GM12878 (cell line): ENCODE results near the gene GPR62. TPM values are rescaled to one million over a fixed set of nuclear protein-coding genes. Genes with fewer than 3 reads are reported as not detected.

Experiments
- ATAC-seq: fragments of 200-7000 bp; cut with Tn5 transposase; 3 replicates; pipeline ENCODE4 v1.9.1; 2020; ENCODE audit warnings: mild to moderate bottlenecking, moderate library complexity
- BruUV-seq: library from RNA; stranded (reverse); fragments of 400-500 nt; replicated peaks from 2 replicates; lab custom pipeline; 2021; lab: Mats Ljungman, UMichigan
- CTCF ChIA-PET: fragments of 300-600 bp; sonication (Branson Sonifier 250); formaldehyde crosslinking; extraction: SDS; loops from one replicate; lab custom pipeline; 2021; ENCODE audit warnings: inconsistent platforms; lab: Yijun Ruan, JAX
- POLR2A ChIA-PET: fragments of 350-600 bp; formaldehyde crosslinking; extraction: SDS; loops from one replicate; lab custom pipeline; 2021; ENCODE audit warnings: inconsistent platforms; lab: Charles Lee
- RAD21 ChIA-PET: fragments of 300-600 bp; sonication (Branson Sonifier 250); formaldehyde crosslinking; loops from one replicate; lab custom pipeline; 2023; ENCODE audit warnings: antibody characterized with exemption; ENCODE audit not compliant: unreplicated experiment; lab: Charles Lee
- SMC1A ChIA-PET: fragments of 300-600 bp; sonication (Branson Sonifier 250); formaldehyde crosslinking; loops from one replicate; lab custom pipeline; 2023; ENCODE audit not compliant: unreplicated experiment, uncharacterized antibody; lab: Charles Lee
- DNase-seq: peaks from one replicate; pipeline ENCODE4 v3.0.0-alpha.2; 2011; ENCODE audit warnings: low read depth, low spot score
- FAIRE-seq: peaks from 3 replicates; lab custom pipeline; 2011; peaks lifted over from hg19 to GRCh38; lab: Jason Lieb, UNC
- H2AFZ ChIP-seq: 2 replicates; pipeline ENCODE4 v1.6.0; 2011; ENCODE audit warnings: low read depth, low read length, control low read depth; ENCODE audit not compliant: control insufficient read depth
- H3K27ac ChIP-seq: 2 replicates; pipeline ENCODE4 v1.5.1; 2011; ENCODE audit warnings: control low read depth; ENCODE audit not compliant: control insufficient read depth, insufficient read depth
- H3K27me3 ChIP-seq, 2 experiments: replicated peaks in 1 of 2; 2 replicates each; pipeline versions ENCODE4 v1.6.0 to v1.6.1; 2011; ENCODE audit warnings: low read length in 1 of 2; ENCODE audit not compliant: control insufficient read depth in 2 of 2, insufficient read depth in 2 of 2
- H3K36me3 ChIP-seq, 2 experiments: 2 replicates each; pipeline ENCODE4 v1.5.1; 2011; ENCODE audit warnings: low read length in 1 of 2; ENCODE audit not compliant: control insufficient read depth in 2 of 2, insufficient read depth in 2 of 2
- H3K4me1 ChIP-seq: 2 replicates; pipeline ENCODE4 v1.6.1; 2011; ENCODE audit warnings: mild to moderate bottlenecking, low read length, moderate library complexity, mixed read lengths; ENCODE audit not compliant: control insufficient read depth, insufficient read depth
- H3K4me2 ChIP-seq: 2 replicates; pipeline ENCODE4 v1.6.0; 2011; ENCODE audit warnings: control low read depth; ENCODE audit not compliant: control insufficient read depth, insufficient read depth
- H3K4me3 ChIP-seq: fragments of 200-600 bp; sonication (generic); 2 replicates; pipeline ENCODE4 v1.5.1; 2016
- H3K79me2 ChIP-seq: 2 replicates; pipeline ENCODE4 v1.6.0; 2011; ENCODE audit warnings: low read length; ENCODE audit not compliant: control insufficient read depth, insufficient read depth
- H3K9ac ChIP-seq: 2 replicates; pipeline ENCODE4 v1.8.0; 2011; ENCODE audit warnings: low read length, control low read depth, mixed read lengths; ENCODE audit not compliant: control insufficient read depth, insufficient read depth
- H3K9me3 ChIP-seq: replicated peaks from 3 replicates; pipeline ENCODE4 v1.5.1; 2011; ENCODE audit warnings: mild to moderate bottlenecking, low read length; ENCODE audit not compliant: control insufficient read depth, insufficient read depth
- H4K20me1 ChIP-seq: 2 replicates; pipeline ENCODE4 v1.6.0; 2011; ENCODE audit not compliant: control insufficient read depth, insufficient read depth
- BCLAF1 ChIP-seq: fragments of 450-650 bp; IDR thresholded peaks from 2 replicates; pipeline ENCODE4 v1.6.1; 2017; ENCODE audit warnings: antibody characterized with exemption, mild to moderate bottlenecking, moderate library complexity
- CBX5 ChIP-seq: sonication (generic); IDR thresholded peaks from 2 replicates; pipeline ENCODE4 v1.6.1; 2016; ENCODE audit warnings: low read depth, moderate library complexity, mild to moderate bottlenecking, inconsistent platforms
- CEBPB ChIP-seq, 2 experiments: fragments of 150-350 bp in 1 of 2; IDR thresholded peaks; 2 replicates each; pipeline ENCODE4 v1.6.1; 2012 to 2014; ENCODE audit warnings: low read depth in 2 of 2, low read length in 2 of 2, borderline replicate concordance in 1 of 2, inconsistent platforms in 1 of 2
- GATAD2B ChIP-seq: fragments of 450-650 bp; conservative IDR thresholded peaks from 2 replicates; pipeline ENCODE4 v1.6.1; 2017; ENCODE audit warnings: low read depth, mild to moderate bottlenecking, moderate library complexity
- HSF1 ChIP-seq: fragments of 150-350 bp; IDR thresholded peaks from 2 replicates; pipeline ENCODE4 v1.6.1; 2014; ENCODE audit warnings: mild to moderate bottlenecking, low read depth, low read length
- IRF5 ChIP-seq: fragments of 450-650 bp; IDR thresholded peaks from 2 replicates; pipeline ENCODE4 v1.6.1; 2017; ENCODE audit warnings: borderline replicate concordance
- MXI1 ChIP-seq: fragments of 150-350 bp; IDR thresholded peaks from 2 replicates; pipeline ENCODE4 v1.6.1; 2011; ENCODE audit warnings: low read depth, mild to moderate bottlenecking, inconsistent platforms, low read length, improper control_type of control experiment
- MYB ChIP-seq: fragments of 150-350 bp; IDR thresholded peaks from 2 replicates; pipeline ENCODE4 v1.6.1; 2014; ENCODE audit warnings: mild to moderate bottlenecking, low read depth, low read length, borderline replicate concordance
- SIX5 ChIP-seq: IDR thresholded peaks from 2 replicates; pipeline ENCODE4 v1.6.1; 2011; ENCODE audit warnings: mild to moderate bottlenecking, low read depth, low read length, moderate library complexity; ENCODE audit not compliant: severe bottlenecking
- WGBS: methylation state at CpG from one replicate; pipeline ENCODE4 v1.1.6; 2016; ENCODE audit warnings: low lambda C conversion rate; ENCODE audit not compliant: insufficient replicate concordance, insufficient coverage; ENCODE audit errors: missing lambda C conversion rate; 5-methylcytosine and 5-hydroxymethylcytosine counted together
- in situ Hi-C: fragments of 300-500 bp; cut with MboI; formaldehyde crosslinking; loops from 9 replicates; pipeline ENCODE4 v1.14.3; 2018; ENCODE audit warnings: mixed read lengths
- intact Hi-C: fragments of 100-400 bp; cut with micrococcal nuclease; formaldehyde crosslinking; loops from one replicate; pipeline ENCODE4 v1.14.2; 2022; ENCODE audit not compliant: unreplicated experiment
- polyA plus RNA-seq, 11 experiments: library from polyadenylated mRNA; depleted of rRNA in 4 of 11; unstranded in 6 of 11; stranded (reverse) in 5 of 11; fragments of >200 nt; fragmentation: Nextera tagmentation in 4 of 11; fragmentation: Illumina TruSeq in 1 of 11; extraction: Ambion mirVana in 4 of 11; extraction: Trizol in 1 of 11; gene quantifications; 1 replicate in 1 of 11; 2 replicates in 10 of 11; pipeline versions ENCODE4 v1.2.1 to v1.2.3, GENCODE V29; 2011 to 2016; ENCODE audit warnings: inconsistent platforms in 2 of 11, missing spikeins in 2 of 11, low read depth in 1 of 11
- total RNA-seq, 4 experiments: library from RNA; depleted of rRNA in 3 of 4; stranded (reverse); fragments of >200 nt in 3 of 4; fragmentation: Illumina TruSeq in 1 of 4; extraction: Trizol in 1 of 4; gene quantifications; 2 replicates each; pipeline versions ENCODE4 v1.2.1 to v1.2.3, GENCODE V29; 2013 to 2021
- TF ChIP-seq, protein P1 (sequence below): IDR thresholded peaks from 2 replicates; pipeline ENCODE4 v1.6.1; 2011; ENCODE audit warnings: low read depth, mild to moderate bottlenecking, low read length, moderate library complexity, borderline replicate concordance; ENCODE audit errors: extremely low read depth

The GPR62 gene
- total and polyA plus RNA-seq, 10 of the 15 experiments (the other 5 are each of a cell fraction or from before 2014, with no cell fraction given) = not detected

DNA sequence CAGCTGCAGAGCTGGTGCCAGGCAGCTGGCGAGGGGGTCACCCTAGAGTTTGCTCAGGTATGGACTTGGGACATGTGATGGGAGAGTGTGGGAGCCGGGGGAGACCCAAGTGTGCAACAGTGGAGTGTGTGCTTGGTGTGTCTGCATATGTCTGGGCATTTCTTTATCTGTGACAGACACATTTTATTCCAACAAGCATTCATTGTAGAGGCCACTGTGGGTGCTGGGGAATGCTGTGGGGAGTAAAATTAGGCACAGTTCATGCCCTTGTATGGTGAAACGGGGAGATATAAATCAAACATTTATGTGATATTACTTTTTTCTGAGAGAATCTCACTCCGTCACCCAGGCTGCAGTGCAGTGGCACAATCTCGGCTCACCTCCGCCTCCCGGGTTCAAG is 32.4 kb downstream of the GPR62 start:
- Histone ChIP-seq H3K36me3 (peaks cover under 1 to 4% of the 10 kb centered on the region in 2 experiments; a peak in 3 of 4 replicates), H3K9ac (no peak overlapping the region), H3K9me3 (no peaks in the 10 kb centered on the region)
- in situ Hi-C loops = no loop called here
- no peak for FAIRE-seq
- SMC1A ChIA-PET = no interaction called here
- RAD21 ChIA-PET = no interaction called here
- TF ChIP-seq SIX5 = no peak
- no peak for TF ChIP-seq CEBPB (IDR thresholded peaks at IDR 0.05; ENCODE audit: borderline replicate concordance in 1 of 2, low read depth in 2 of 2, low read length in 2 of 2)
- TF ChIP-seq GATAD2B = no peak
- TF ChIP-seq, protein P1, sequence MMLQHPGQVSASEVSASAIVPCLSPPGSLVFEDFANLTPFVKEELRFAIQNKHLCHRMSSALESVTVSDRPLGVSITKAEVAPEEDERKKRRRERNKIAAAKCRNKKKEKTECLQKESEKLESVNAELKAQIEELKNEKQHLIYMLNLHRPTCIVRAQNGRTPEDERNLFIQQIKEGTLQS = no peak
- TF ChIP-seq MXI1 = no peak
- TF ChIP-seq MYB = no peak
- no peak for TF ChIP-seq IRF5
- no peak for TF ChIP-seq HSF1
- no peak for TF ChIP-seq CBX5
- no peak for TF ChIP-seq BCLAF1
- TF ChIP-seq, all 136 proteins: peak for 0
- Histone ChIP-seq H4K20me1 (0 out of 2 replicates have a peak, but pooled peaks cover 3% of the 10 kb centered on the region), H3K4me2 (no peak overlapping the region), H3K79me2 (peaks cover 5% of the 10 kb centered on the region), H3K27me3 (no peaks in the 10 kb centered on the region), H3K27ac (no peak overlapping the region), H3K4me3 (no peak overlapping the region), H2AFZ (no peak overlapping the region), H3K4me1 (peaks cover 5% of the 10 kb centered on the region)
- ATAC-seq (no peak), DNase-seq (no peak)
- WGBS = 88% methylated on average over 7 of the region's 7 CpGs
- CTCF ChIA-PET = no interaction called here
- intact Hi-C loops = no loop called here
- no TSS peak for BruUV-seq
- POLR2A ChIA-PET = no interaction called here
